SKM-1 (cell line): ENCODE measurements around the gene SLC66A3.

Experiments
- DNase-seq: peaks from one replicate; lab custom pipeline; 2025; ENCODE audit not compliant: unreplicated experiment; lab: John Stamatoyannopoulos, UW

The SLC66A3 gene

DNA sequence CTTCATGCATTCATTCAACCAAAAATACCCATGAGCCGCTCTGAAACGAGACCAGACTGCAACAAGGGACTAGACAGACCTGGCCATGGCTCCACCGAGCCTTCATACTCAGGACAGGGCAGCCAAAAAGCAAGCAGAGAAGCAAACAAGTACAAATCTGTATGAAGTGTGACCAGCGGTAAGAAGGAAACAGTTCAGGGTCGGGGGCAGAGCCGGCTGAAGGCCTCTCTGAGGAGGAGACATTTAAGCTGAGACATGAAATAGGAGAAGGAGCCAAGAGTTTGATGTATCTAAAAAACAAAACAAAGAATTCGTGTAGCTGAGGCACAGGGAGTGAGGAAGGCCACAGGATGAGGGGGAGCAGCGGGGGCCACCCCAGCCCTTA lies 21.3 kb upstream of the SLC66A3 start:
- no peak for DNase-seq

DNA sequence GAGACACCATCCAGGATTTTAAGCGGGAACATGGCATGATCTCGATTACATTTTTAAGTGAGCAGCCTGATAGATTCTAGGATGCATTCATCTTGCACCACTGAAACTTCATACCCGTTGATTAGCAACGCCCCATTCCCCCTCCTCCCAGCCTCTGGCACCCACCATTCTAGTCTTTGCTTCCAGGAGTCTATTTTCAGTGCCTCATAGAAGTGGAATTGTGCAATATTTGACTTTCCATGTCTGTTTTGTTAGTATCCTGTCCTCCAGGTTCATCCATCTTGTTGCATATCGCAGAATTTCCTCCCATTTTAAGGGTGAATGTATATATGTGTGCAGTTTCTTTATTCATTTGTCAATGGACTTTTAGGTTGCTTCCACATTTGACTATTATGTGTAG lies 20.9 kb upstream of the SLC66A3 start:
- DNase-seq = no peak

DNA sequence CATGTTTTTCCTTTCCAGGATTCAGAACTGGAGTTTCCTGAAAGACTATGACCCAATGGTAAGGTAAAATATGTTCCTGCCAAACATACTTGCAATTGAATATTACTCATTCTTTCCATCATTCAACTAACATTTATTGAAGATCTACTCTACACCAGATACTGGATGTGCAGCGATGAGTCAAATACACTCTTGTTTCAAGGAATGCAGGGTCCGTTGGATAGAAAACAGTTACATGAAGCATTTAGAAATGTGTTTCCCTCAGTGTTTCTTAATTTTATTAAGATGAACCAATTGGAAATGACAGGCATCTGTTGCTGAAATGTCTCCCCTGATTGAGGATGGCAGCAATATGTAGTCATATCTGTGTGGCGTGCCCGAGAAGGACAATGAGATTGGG lies 14.8 kb upstream of the SLC66A3 start:
- no peak for DNase-seq

DNA sequence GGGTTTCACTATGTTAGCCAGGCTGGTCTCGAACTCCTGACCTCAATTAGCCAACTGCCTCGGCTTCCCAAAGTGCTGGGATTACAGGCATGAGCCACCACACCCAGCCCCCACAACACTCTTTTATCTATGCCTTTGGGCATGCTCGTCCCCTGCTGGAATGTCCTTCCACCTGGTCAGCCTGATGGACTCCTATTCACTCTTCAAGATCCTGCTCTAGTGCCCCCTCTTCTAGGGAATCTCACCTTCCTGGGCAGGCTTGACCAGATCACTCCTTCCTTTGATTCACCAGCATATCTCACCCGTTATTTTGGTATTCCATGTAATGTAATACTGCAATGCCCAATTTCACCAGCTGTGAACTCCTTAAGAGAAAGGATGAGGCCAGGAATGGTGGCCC lies 13.9 kb upstream of the SLC66A3 start:
- no peak for DNase-seq

DNA sequence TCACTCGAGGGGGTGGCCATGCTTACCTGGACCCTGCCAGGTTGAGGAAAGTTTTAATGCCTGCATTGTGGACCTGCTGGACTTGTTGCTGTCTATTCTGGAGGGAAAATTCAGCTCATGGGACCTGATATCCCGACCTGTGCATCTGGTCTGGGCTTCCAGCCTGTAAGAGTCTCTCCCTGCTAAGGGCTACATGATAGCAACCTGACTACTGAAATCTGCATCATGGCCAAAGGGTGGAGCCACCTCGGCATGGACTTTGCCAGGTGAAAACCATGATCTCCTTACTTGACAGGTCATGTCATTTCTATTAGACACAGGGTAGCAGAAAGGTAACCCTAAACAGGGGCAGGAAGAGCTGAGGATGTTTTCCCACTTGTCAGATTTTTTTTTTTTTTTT lies 12.9 kb upstream of the SLC66A3 start:
- no peak for DNase-seq

DNA sequence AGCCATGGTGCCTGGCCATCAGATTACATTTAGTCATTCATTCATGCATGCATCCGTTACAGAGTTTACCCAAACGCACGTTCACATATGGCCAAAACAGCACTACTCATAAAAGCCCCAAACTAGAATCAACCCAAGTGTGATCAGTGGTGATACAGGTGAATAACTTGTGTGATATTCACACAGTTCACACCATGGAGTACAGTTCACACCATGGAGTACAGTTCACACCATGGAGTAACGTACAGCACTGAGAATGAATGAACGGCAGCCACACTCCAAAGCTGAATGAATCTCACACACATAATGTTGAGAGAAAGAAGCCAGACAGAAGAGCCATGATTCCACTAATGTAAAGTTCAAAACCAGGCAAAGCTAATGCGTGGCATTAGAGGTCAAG lies 12.3 kb upstream of the SLC66A3 start:
- DNase-seq = no peak

DNA sequence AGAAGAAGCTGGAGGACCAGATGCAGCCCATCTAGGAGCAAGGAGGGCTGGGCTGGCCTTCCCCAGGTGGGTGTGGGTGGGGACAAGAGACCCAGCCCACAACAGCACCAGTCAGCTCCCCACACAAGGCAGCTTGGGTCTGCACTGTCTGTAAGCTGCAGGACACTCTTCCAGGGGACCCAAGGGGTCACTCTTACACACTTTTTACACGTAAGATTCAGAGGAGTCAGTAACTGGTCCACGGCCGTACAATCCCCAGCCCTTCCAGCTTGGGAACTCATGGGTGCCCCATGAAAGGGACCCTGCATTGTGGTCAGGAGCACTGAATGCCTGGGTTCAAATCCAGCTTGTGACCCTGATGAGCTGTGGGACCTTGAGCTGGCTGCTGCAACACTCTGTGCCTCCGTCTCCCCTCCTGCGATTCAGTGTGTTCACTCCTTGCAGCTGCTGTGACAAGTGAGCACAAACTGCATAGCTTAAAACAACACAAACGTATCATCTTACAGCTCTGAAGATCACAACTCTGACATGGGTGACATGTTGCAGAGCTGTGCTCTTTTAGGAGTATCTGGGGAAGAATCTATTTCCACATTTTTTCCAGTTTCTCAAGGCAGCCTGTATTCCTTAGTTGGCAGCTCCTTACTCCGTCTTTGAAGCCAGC lies 11.1 kb upstream of the SLC66A3 start:
- DNase-seq = no peak

DNA sequence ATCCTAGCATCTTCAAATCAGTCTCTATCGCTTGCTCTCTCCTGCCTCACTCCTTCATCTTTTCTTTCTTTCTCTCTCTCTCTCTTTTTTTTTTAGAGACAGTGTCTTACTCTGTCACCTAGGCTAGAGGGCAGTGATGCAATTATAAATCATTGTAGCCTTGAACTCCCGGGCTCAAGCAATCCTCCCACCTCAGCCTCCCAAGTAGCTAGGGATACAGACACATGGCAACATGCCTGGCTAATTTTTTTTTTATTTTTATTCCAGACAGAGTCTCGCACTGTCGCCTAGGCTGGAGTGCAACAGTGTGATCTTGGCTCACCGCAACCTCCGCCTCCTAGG lies 10.6 kb upstream of the SLC66A3 start:
- DNase-seq = no peak

DNA sequence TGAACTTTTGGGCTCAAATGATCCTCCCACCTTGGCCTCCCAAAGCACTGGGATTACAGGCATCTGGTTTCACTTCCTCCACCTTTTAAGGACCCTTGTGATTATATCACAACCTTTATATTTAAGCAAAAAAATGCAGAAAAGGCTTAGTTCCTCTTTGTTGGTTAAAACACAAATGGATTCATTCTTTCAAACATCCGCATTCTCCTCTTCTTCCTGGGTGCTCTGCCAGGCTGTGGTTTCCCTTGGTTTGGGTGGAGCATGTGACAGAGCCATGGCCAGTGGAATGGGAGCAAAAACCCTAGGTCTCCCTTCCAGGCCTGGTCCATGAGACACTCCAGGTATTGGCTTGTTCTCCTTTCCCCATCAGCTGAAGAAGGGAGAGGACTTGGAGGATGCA lies 9.9 kb upstream of the SLC66A3 start:
- DNase-seq = peak; percentile 47

DNA sequence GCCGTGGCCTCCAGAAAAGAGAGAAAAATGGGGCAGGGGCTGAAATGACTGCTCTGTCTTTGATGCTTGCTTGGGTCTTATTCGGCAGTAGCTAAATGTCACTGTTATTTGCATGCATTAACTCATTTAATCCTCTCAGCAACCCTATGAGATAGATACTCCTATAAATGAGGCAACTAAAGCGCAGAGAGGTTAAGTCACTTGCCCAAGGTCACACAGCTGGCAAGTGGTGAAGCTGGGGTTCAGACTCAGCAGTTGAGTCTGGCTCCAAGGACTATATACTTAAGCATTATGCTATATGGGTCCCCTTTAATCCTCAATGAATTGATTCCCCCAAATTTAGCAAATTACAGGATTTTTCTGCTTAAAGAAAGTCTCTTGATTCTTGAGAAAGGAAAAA lies 9.2 kb upstream of the SLC66A3 start:
- DNase-seq = no peak

DNA sequence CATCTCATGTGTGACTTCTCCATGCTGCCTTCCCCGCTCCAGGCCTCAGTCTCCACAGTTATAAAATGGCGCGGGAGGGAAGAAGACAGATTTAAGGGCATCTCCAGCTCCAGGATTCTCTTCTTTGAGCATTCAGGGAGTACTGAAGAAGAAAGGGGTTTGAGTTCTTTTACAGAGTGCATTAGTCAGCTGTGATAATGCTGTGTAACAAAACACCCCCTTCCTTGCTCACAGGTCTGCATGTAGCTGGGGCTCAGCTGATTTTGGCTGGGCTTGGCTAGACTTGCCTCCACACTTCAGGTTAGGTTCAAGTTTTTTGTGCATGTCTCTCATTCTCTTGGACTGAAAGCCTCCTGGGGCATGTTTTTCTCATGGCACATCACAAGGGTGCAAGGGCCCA lies 8.0 kb upstream of the SLC66A3 start:
- no peak for DNase-seq

DNA sequence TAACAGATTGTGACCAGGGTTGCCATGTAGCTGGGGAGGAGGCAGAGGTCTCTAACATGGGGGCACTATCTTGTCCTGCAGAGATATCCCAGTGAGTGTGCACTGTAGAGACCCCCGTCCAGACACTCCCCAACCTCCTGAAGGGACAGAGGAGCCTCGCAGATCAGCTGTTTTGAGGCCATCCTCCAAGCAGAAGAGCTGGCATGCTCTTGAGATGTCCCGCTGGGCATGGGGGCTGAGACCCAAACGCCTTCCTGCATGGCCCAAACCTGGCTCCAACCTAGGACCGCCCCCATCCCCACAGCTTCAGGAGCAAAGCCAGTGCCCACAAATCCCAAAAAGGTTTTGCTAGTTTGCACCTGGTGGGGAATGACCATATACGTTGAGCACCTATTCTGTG lies 2.7 kb upstream of the SLC66A3 start:
- DNase-seq = no peak

DNA sequence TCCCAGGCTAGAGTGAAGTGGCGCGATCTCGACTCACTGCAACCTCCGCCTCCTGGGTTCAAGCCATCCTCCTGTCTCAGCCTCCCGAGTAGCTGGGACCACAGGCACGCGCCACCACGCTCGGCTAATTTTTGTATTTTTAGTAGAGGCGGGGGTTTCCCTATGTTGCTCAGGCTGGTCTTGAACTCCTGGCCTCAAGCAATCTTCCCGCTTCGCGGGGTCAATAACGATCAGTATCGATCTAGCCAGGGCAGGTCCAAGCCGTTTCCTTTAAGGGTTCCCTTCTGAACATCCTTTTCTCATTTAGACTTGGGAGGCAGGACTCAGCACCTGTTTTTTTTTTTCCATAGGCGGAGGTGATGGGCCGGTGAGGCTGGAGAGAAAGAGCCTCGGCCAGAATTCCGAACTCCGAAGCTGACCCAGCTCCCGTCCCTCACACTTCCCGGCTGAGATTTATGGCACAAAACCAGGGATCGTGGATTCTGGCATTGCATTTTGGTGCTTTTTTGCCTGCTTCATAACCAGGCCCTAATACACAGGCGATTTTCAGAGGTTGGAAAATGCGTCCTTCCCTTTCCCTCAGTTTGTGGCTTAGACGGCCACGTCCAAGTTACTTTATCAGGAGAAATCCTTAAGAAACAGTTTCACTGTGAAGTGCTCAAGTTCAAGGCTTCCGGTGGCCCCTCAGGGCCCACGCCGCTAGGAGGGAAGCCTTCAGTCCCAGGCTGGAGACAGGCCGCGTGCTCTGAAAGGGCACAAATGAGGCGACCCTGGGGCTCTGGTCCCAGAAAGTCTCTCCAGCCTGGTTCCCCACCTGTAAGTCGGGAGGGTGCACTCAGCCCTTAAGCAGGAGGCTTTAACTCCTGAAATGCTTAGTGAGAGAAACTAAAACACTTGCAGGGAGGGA lies 998 bp upstream of the SLC66A3 start:
- DNase-seq = no peak

DNA sequence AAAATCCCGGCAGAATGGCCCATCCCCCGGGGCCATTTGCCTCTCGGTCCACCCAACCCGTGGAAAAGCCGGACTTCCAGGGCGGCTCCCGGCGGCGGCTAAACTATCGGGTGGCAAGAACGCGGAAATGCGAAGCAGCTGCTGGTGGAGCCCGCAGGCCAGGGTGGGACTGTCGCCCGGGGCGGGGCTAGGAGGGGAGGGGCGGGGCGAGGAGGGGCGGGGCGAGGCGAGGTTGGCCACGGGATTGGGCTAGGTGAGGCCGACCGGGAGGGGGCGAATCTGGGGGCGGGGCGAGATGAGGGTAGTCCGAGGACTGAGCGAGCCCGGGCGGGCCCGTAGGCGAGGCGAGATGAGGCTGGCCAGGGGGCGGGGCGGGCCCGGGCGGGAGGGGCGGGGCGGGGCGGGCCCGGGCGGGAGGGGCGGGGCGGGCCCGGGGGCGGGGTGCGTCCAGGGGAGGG lies 315 bp upstream of the SLC66A3 start:
- DNase-seq = peak; percentile 89

DNA sequence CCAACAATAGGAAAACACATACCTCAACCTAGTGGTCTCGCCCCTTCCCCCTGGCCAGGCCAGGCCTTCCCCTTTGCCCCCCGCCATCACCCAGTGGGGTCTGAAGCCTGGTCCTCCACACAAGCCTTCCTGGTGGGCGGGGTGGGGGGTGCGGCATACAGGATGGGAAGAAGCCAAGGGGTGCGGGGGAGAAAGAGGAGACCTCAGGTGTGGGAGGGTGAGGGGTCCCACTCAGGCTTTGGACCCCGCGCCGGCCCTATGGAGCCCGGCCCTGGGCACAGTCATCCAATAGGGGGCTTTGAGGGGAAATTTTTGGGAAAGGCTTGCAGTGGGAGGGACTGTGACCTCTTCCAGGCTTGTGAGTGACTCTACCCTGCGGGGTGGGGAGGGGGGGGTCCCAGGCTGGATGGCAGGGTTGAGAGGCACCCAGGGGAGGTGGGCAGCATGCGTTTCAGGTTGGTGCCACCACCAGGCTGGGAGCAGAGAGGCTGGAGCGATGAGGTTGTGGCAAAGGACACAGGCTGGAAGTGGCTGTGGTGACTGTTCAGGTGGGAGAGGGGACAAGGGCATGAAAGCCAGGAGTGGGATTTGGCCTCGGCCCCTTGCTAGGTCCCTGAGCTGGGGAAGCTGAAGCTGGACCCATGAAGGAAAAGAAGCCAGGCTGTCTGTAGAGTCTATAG lies 1.3 kb downstream of the SLC66A3 start:
- DNase-seq = no peak

DNA sequence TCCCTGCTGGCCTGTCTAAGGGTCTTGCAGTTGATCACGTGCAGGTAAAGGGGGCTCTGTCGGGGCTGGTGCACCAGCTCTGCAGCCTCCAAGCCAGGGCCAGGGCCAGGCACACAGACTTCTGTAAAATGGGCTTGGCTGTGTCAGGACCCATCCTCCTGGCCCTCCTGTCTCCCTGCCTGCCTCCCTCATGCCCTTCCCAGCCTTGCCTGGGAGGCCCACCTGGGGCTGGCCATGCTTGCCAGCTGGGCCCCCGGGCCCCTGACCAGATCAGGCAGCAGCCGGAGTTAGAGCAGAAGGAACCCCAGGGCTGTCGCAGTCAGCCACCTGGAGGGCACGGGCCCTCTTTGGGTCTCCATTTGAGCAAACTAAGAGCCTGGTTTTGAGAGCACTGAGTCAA lies 2.0 kb downstream of the SLC66A3 start:
- DNase-seq = no peak

DNA sequence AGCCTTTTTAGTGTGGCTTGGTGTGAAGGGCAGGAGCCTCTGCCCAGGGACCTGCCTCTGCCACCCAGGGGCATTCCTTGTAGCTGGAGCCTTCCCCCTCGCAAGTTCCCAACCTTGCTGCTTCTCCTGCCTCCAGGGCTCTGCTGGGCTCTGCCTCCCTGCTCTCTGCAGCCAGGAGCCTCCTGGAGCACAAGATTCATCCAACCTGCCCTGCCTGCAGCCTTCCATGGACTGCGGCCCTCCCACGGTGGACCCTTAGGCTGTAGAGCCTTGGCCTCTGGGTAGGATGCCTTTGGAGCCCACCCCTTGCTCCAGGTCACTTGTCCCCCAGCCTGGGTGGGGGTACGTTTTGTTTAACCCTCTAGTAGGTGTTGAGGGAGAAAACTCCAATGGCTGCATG lies 2.5 kb downstream of the SLC66A3 start:
- no peak for DNase-seq

DNA sequence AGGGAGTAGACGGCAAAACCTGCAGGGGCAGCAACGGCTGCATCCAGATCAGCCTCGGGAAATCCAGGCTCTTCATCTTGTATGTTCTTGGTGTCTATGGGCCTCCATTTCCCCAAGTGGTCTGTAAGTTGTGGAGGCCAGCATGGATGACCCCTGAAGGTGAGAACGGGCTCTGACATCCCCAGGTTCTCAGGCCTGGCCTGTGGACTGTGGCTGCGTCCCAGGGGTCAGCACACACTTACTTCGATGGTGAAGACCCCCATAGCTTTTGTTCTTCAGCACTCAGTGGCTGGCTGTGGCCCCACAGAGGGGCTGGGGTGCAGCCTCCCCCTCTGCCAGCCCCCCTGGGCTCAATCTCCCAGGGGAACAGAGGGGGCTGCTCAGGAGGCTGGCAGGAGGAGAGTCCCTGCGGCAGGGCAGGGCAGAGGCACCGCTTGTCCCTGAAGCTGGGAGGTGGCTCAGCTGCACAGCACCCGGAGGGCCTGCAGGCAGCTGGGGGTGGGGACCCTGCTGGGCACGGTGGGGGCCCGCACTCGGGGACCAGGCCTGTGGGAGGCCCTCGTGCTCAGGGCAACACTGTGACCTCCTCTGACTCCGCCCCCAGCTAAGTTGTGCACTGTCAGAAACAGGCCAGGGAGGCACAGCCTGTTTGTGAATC lies 3.8 kb downstream of the SLC66A3 start:
- DNase-seq = no peak

DNA sequence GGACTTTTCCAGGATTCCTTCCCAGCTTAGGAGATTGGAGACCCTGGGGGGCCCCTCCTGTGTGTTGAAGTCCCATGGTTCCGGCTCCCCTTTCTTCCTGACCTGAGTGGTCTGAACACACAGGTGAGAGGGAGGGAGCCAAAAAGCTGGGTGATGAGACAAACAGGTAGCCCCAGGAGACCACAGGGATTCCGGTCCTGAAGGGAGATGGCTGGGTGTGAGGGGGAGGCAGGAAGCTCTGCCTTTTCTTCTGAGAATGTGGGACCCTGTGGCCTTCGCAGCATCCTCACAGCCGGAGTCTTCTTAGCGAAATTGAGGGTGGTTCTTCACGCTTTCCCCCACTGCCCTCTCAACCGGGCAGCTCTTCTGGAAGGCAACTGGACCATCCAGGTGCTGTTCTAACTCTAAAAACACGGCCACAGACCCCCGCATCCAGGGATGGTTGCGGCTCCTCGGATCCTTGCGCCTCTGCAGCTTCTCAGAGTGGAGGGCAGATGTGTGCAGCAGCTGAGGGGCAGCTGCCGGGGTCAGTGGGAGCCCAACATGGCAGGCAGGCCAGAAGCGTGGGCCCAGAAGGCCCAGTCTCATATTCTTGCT lies 4.4 kb downstream of the SLC66A3 start:
- DNase-seq = no peak

DNA sequence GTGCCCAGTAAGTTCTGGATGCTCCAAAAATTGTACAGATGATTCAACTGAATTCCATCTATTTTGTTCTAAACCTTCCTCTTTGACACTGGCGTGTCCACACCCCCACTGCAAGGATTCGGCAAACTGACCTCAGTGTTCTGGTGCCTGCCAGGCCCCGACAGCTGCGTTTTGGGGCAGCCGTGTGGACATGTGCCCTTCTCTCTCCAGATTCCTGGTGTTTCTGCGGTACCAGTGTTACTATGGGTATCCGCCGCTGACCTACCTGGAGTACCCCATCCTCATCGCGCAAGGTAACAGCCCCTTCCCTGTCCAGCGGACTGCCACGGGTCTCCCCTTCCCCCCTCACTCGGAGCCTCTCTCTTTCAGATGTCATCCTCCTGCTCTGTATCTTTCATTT lies 5.0 kb downstream of the SLC66A3 start:
- DNase-seq = no peak

DNA sequence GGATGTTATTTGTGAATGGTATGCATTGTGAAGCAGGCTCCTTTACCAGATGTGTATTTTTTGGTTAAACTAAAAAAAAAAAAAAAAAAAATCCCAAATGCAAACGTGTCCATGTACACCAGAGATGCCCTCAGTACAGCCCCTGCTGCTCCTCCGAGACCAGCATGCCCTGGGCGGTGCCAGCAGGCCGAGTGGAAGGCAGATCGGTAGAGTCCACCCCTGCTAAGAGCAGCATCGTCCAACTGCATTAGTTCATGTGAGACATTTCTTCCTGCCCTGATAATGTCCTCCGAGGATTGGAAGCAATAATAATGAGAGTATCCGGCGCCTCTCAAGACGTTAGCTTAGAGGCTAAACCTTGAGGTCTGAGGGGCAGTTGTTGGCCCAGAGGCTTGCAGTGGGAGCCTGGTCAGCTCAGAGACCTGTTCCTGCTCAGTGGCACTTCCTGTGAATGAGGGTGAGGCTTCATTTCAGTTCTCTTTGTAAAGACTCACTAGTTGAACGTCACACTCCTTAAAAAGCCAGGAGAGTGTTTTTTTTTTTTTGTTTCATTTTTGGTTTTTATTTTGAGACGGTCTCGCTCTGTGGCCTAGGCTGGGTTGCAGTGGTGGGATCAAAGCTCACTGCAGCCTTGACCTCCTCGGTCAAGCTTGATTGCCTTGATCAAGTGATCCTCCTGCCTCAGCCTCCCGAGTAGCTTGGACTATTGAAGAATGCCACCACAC lies 5.6 kb downstream of the SLC66A3 start:
- DNase-seq = no peak
